Measurements from ENCODE around the gene ADGRA1. TPM values are rescaled to one million over a fixed set of nuclear protein-coding genes. Genes with fewer than 3 reads are reported as not detected.
"Not testable (repeated sequence)": the region's sequence is repeated elsewhere in the genome, so short reads cannot be mapped to it uniquely, and the experiment has no call there.

Gene ADGRA1
- total and polyA plus RNA-seq, 4 experiments from 2014 or later = not detected

- POLR2A ChIA-PET (ENCODE audit: partially characterized antibody) = no interaction called here
Measured at GRCh38 chr10:133048926-133049325, 38.8 kb upstream of the ADGRA1 start.

DNA sequence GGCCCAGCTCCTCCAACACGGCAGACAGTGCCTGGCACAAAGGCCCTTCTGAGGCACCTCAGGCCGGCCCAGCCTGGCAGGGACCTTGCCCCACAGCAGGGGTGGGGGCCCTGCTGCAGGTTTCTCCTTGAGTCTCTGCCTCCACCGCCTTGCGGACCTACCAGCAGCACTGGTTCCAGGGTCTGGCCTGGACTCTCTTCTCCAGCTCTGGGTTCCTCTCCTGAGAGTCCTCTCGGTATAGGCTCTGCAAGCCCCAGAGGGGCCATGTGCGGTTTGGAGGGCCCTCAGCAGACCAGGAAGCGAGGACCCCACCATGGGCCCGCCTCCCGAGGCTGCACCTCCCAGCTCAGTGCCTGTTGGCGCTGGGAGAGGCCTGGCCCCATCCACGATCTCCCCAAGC is 38.1 kb upstream of the ADGRA1 start:
- no peaks in the 10 kb centered on the region for H3K9me3 ChIP-seq (ENCODE audit: control insufficient read depth in 1 of 2, low read length in 2 of 2)
- Mint-ChIP-seq H3K27me3 (peaks cover 0 to 2% of the 10 kb centered on the region in 2 donors), H3K9me3 (no peaks in the 10 kb centered on the region), H3K4me1 (no peaks in the 10 kb centered on the region), H3K27ac (no peak overlapping the region), H3K4me3 (no peak overlapping the region), H3K36me3 (no peaks in the 10 kb centered on the region)
- DNase-seq = no peak
- no peaks in the 10 kb centered on the region for H3K4me1 ChIP-seq (ENCODE audit: insufficient read depth, low read length)
- H3K27ac ChIP-seq (ENCODE audit: low read depth, low read length) = no peak overlapping the region
- CTCF ChIA-PET (ENCODE audit: partially characterized antibody) = no interaction called here
- no peaks in the 10 kb centered on the region for H3K36me3 ChIP-seq (ENCODE audit: insufficient read depth, low read length)
- POLR2A ChIA-PET (ENCODE audit: partially characterized antibody) = no interaction called here
- intact Hi-C loops (cut with micrococcal nuclease) = no loop called here
- no peaks in the 10 kb centered on the region for H3K27me3 ChIP-seq (ENCODE audit: insufficient read depth, low read length)
- no peak overlapping the region for H3K4me3 ChIP-seq (ENCODE audit: low read length in 2 of 2)

More at GRCh38 chr10:133048926-133049325, 38.8 kb upstream of the ADGRA1 start:
- Mint-ChIP-seq H3K9me3 (no peaks in the 10 kb centered on the region), H3K36me3 (no peaks in the 10 kb centered on the region), H3K4me3 (no peak overlapping the region), H3K4me1 (no peaks in the 10 kb centered on the region), H3K27ac (no peak overlapping the region), H3K27me3 (peaks cover 0 to 2% of the 10 kb centered on the region in 2 donors)
- H3K9me3 ChIP-seq (ENCODE audit: control insufficient read depth in 1 of 2, low read length in 2 of 2) = no peaks in the 10 kb centered on the region
- CTCF ChIA-PET (ENCODE audit: partially characterized antibody) = no interaction called here
- H3K4me3 ChIP-seq (ENCODE audit: low read length in 2 of 2) = no peak overlapping the region
- intact Hi-C loops (cut with micrococcal nuclease) = no loop called here
- no peaks in the 10 kb centered on the region for H3K36me3 ChIP-seq (ENCODE audit: insufficient read depth, low read length)
- no peaks in the 10 kb centered on the region for H3K4me1 ChIP-seq (ENCODE audit: insufficient read depth, low read length)
- no peaks in the 10 kb centered on the region for H3K27me3 ChIP-seq (ENCODE audit: insufficient read depth, low read length)
- no peak overlapping the region for H3K27ac ChIP-seq (ENCODE audit: low read depth, low read length)
- DNase-seq = no peak

DNA sequence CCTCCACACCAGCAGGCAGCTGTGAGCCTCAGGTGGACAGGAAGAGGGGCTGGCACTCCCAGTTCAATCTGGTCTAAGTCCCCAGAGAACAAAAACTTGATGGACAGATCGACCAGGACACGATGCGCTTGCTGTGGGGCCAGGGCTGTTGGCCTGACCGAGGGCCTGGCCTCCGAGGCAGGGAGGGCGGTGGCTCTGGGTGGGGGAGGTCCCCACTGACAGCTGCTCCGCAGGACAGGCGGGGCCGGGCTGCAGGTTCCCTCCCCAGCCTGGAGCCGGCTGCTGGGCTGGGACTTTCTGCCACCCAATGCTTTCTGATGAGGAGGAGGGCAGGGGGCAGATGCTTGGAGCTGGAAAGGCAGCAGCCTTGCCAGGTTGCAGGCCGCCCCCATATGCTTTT is 37.4 kb upstream of the ADGRA1 start:
- DNase-seq = no peak
- no peaks in the 10 kb centered on the region for H3K27me3 ChIP-seq (ENCODE audit: insufficient read depth, low read length)
- Mint-ChIP-seq H3K27me3 (peaks cover 0 to 2% of the 10 kb centered on the region in 2 donors), H3K36me3 (no peaks in the 10 kb centered on the region), H3K9me3 (no peaks in the 10 kb centered on the region), H3K4me1 (no peaks in the 10 kb centered on the region), H3K4me3 (no peak overlapping the region), H3K27ac (no peak overlapping the region)
- no peak overlapping the region for H3K27ac ChIP-seq (ENCODE audit: low read depth, low read length)
- no peak overlapping the region for H3K4me3 ChIP-seq (ENCODE audit: low read length in 2 of 2)
- ChIA-PET POLR2A (ENCODE audit: partially characterized antibody) (no interaction called here), CTCF (ENCODE audit: partially characterized antibody) (no interaction called here)
- H3K9me3 ChIP-seq (ENCODE audit: control insufficient read depth in 1 of 2, low read length in 2 of 2) = no peaks in the 10 kb centered on the region
- no peaks in the 10 kb centered on the region for H3K4me1 ChIP-seq (ENCODE audit: insufficient read depth, low read length)
- no peaks in the 10 kb centered on the region for H3K36me3 ChIP-seq (ENCODE audit: insufficient read depth, low read length)
- intact Hi-C loops (cut with micrococcal nuclease) = no loop called here

DNA sequence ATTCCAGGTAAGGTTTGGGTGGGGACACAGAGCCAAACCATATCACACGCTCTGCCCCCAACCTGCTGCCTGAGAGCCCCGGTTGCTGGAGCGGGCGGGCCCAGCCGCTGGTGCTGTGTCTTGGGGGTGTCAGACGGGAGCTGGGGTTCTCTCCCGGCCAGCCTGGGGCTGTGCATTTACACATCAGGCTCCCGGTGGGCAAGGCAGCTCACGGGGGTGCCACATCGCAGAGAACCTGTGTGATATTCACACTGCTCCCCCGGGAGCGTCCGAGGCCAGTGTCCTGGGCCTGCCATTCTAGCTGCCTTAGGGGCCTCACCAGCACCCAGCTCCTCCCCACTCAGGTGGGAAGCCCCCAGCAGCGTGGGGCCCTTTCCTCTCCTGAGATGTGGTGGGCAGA is 35.6 kb upstream of the ADGRA1 start:
- Histone ChIP-seq H3K36me3 (ENCODE audit: insufficient read depth, low read length) (no peaks in the 10 kb centered on the region), H3K27me3 (ENCODE audit: insufficient read depth, low read length) (no peaks in the 10 kb centered on the region), H3K9me3 (ENCODE audit: control insufficient read depth in 1 of 2, low read length in 2 of 2) (no peaks in the 10 kb centered on the region), H3K4me1 (ENCODE audit: insufficient read depth, low read length) (no peaks in the 10 kb centered on the region), H3K27ac (ENCODE audit: low read depth, low read length) (no peak overlapping the region), H3K4me3 (ENCODE audit: low read length in 2 of 2) (no peak overlapping the region)
- H3K9me3 Mint-ChIP-seq = no peaks in the 10 kb centered on the region
- intact Hi-C loops (cut with micrococcal nuclease) = no loop called here
- no peak overlapping the region for H3K4me3 Mint-ChIP-seq
- POLR2A ChIA-PET (ENCODE audit: partially characterized antibody) = no interaction called here
- no peaks in the 10 kb centered on the region for H3K36me3 Mint-ChIP-seq
- DNase-seq = no peak
- no peaks in the 10 kb centered on the region for H3K4me1 Mint-ChIP-seq
- H3K27ac Mint-ChIP-seq = no peak overlapping the region
- H3K27me3 Mint-ChIP-seq = peaks cover 0 to 2% of the 10 kb centered on the region in 2 donors
- CTCF ChIA-PET (ENCODE audit: partially characterized antibody) = no interaction called here

- H3K27me3 Mint-ChIP-seq; DNase-seq; H3K9me3 ChIP-seq (ENCODE audit: control insufficient read depth in 1 of 2, low read length in 2 of 2); H3K36me3 Mint-ChIP-seq; H3K4me1 ChIP-seq (ENCODE audit: insufficient read depth, low read length); H3K27ac Mint-ChIP-seq; H3K27me3 ChIP-seq (ENCODE audit: insufficient read depth, low read length); H3K27ac ChIP-seq (ENCODE audit: low read depth, low read length); H3K4me3 Mint-ChIP-seq; H3K4me1 Mint-ChIP-seq; intact Hi-C loops (cut with micrococcal nuclease); CTCF ChIA-PET (ENCODE audit: partially characterized antibody); H3K36me3 ChIP-seq (ENCODE audit: insufficient read depth, low read length); POLR2A ChIA-PET (ENCODE audit: partially characterized antibody); H3K9me3 Mint-ChIP-seq; H3K4me3 ChIP-seq (ENCODE audit: low read length in 2 of 2): not testable (repeated sequence)
Measured at GRCh38 chr10:133053527-133054133, 34.1 kb upstream of the ADGRA1 start.

- ChIA-PET POLR2A (ENCODE audit: partially characterized antibody) (no interaction called here), CTCF (ENCODE audit: partially characterized antibody) (no interaction called here)
- no peak overlapping the region for H3K27ac ChIP-seq (ENCODE audit: low read depth, low read length)
- no peak overlapping the region for H3K4me3 ChIP-seq (ENCODE audit: low read length in 2 of 2)
- no peak overlapping the region for H3K4me3 Mint-ChIP-seq
- H3K36me3 Mint-ChIP-seq = no peaks in the 10 kb centered on the region
- H3K27ac Mint-ChIP-seq = no peak overlapping the region
- intact Hi-C loops (cut with micrococcal nuclease) = no loop called here
- peaks cover 9% of the 10 kb centered on the region for H3K4me1 ChIP-seq (ENCODE audit: insufficient read depth, low read length)
- H3K9me3 Mint-ChIP-seq = no peaks in the 10 kb centered on the region
- no peak for DNase-seq
- no peaks in the 10 kb centered on the region for H3K36me3 ChIP-seq (ENCODE audit: insufficient read depth, low read length)
- peaks cover 8 to 16% (median 9%) of the 10 kb centered on the region in 4 donors for H3K4me1 Mint-ChIP-seq
- peaks cover 0 to 3% of the 10 kb centered on the region in 2 donors for H3K27me3 Mint-ChIP-seq
- no peaks in the 10 kb centered on the region for H3K9me3 ChIP-seq (ENCODE audit: control insufficient read depth in 1 of 2, low read length in 2 of 2)
- no peaks in the 10 kb centered on the region for H3K27me3 ChIP-seq (ENCODE audit: insufficient read depth, low read length)
Measured at GRCh38 chr10:133055470-133055869, 32.3 kb upstream of the ADGRA1 start.

DNA sequence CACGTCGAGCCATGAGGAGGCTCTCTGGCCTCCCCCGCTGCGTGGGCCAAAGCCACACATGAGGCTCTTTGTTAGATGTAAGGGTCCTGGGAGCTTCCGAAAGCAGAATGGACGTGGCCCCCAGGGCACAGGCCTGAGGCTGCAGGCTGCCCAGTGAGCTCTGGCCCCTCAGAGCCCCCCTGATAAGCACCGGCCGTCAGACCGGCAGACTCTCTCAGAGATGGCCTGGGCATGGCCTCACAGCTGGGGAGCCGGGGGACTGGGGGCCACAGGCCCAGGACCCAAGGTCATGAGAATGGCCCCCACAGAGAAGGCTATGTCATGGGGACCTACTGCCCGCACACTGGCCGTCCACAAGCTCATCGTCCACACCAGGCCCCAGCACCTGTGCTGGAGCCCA is 31.7 kb upstream of the ADGRA1 start:
- Mint-ChIP-seq H3K9me3 (no peaks in the 10 kb centered on the region), H3K4me1 (peaks cover 8 to 16% (median 9%) of the 10 kb centered on the region in 4 donors), H3K36me3 (no peaks in the 10 kb centered on the region), H3K27ac (no peak overlapping the region), H3K27me3 (peaks cover 0 to 3% of the 10 kb centered on the region in 2 donors), H3K4me3 (no peak overlapping the region)
- DNase-seq = no peak
- Histone ChIP-seq H3K4me3 (ENCODE audit: low read length in 2 of 2) (no peak overlapping the region), H3K4me1 (ENCODE audit: insufficient read depth, low read length) (peaks cover 9% of the 10 kb centered on the region), H3K36me3 (ENCODE audit: insufficient read depth, low read length) (no peaks in the 10 kb centered on the region), H3K27ac (ENCODE audit: low read depth, low read length) (no peak overlapping the region), H3K27me3 (ENCODE audit: insufficient read depth, low read length) (no peaks in the 10 kb centered on the region), H3K9me3 (ENCODE audit: control insufficient read depth in 1 of 2, low read length in 2 of 2) (no peaks in the 10 kb centered on the region)
- intact Hi-C loops (cut with micrococcal nuclease) = no loop called here
- POLR2A ChIA-PET (ENCODE audit: partially characterized antibody) = no interaction called here
- CTCF ChIA-PET (ENCODE audit: partially characterized antibody) = no interaction called here

GRCh38 chr10:133056651-133057178 is 31.0 kb upstream of the ADGRA1 start:
- H3K9me3 Mint-ChIP-seq = no peaks in the 10 kb centered on the region
- intact Hi-C loops (cut with micrococcal nuclease) = no loop called here
- peaks cover 8 to 16% (median 9%) of the 10 kb centered on the region in 4 donors for H3K4me1 Mint-ChIP-seq
- H3K27me3 Mint-ChIP-seq = peaks cover 0 to 3% of the 10 kb centered on the region in 2 donors
- Histone ChIP-seq H3K27me3 (ENCODE audit: insufficient read depth, low read length) (no peaks in the 10 kb centered on the region), H3K4me1 (ENCODE audit: insufficient read depth, low read length) (peaks cover 9% of the 10 kb centered on the region), H3K27ac (ENCODE audit: low read depth, low read length) (no peak overlapping the region), H3K9me3 (ENCODE audit: control insufficient read depth in 1 of 2, low read length in 2 of 2) (no peaks in the 10 kb centered on the region), H3K4me3 (ENCODE audit: low read length in 2 of 2) (no peak overlapping the region), H3K36me3 (ENCODE audit: insufficient read depth, low read length) (no peaks in the 10 kb centered on the region)
- H3K27ac Mint-ChIP-seq = no peak overlapping the region
- no peak overlapping the region for H3K4me3 Mint-ChIP-seq
- H3K36me3 Mint-ChIP-seq = no peaks in the 10 kb centered on the region
- no peak for DNase-seq
- ChIA-PET CTCF (ENCODE audit: partially characterized antibody) (no interaction called here), POLR2A (ENCODE audit: partially characterized antibody) (no interaction called here)

Measured in CD4-positive, alpha-beta memory T cell (primary cell).